AG04450 (cell line): ENCODE results near the gene CNOT4. TPM values are rescaled to one million over a fixed set of nuclear protein-coding genes. Genes with fewer than 3 reads are reported as not detected.

ENCODE experiments used
- CTCF ChIA-PET: fragments of 300-600, 350-600 bp; formaldehyde crosslinking; extraction: SDS; loops from one replicate; lab custom pipeline; 2022; ENCODE audit warnings: antibody characterized with exemption, inconsistent platforms; lab: Charles Lee
- POLR2A ChIA-PET: fragments of 350-600 bp; formaldehyde crosslinking; extraction: SDS; loops from one replicate; lab custom pipeline; 2021; ENCODE audit warnings: antibody characterized with exemption, inconsistent platforms; lab: Yijun Ruan, JAX
- DNase-seq: peaks from one replicate; pipeline ENCODE4 v3.0.0-alpha.2; 2011; ENCODE audit warnings: low read depth, low spot score
- H3K27ac ChIP-seq: one replicate; pipeline ENCODE4 v1.5.1; 2012; ENCODE audit warnings: low read depth, low read length, control low read depth
- H3K27me3 ChIP-seq: one replicate; pipeline ENCODE4 v1.6.0; 2012; ENCODE audit warnings: low read length; ENCODE audit not compliant: control insufficient read depth, insufficient read depth
- H3K4me3 ChIP-seq: 2 replicates; pipeline ENCODE4 v1.5.1; 2011; ENCODE audit warnings: mild to moderate bottlenecking, low read depth, low read length, control low read depth
- H3K9me3 ChIP-seq: 2 replicates; pipeline ENCODE4 v1.5.1; 2012; ENCODE audit warnings: low read length; ENCODE audit not compliant: control insufficient read depth, insufficient read depth
- polyA plus RNA-seq: library from polyadenylated mRNA; depleted of rRNA; stranded (reverse); fragments of >200 nt; gene quantifications from 2 replicates; pipeline ENCODE4 v1.2.3, GENCODE V29; 2011
- TF ChIP-seq, protein P1 (sequence below): IDR thresholded peaks from 2 replicates; pipeline ENCODE4 v1.5.1; 2011; ENCODE audit warnings: low read depth, low read length, control low read depth, inconsistent platforms

CNOT4 gene
- polyA plus RNA-seq, 1 experiment: 17.0 TPM

DNA sequence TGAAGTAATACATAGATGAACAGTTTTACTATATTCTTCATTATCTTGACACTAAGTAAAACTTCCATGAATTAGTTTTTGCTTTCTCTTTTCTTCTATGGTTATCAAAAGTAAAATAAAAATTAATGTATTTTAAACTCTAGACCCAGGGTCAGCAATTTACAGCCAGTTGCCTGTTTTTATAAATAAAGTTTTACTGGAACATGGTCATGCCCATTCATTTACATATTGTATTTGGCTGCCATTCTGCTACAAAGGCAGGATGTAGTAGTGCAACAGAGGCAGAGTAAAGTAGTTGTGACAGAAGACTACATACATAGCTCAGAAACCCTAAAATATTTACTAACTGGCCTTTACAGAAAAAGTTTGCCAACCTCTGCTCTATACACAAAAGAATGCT lies 98.8 kb downstream of the CNOT4 start:
- CTCF ChIA-PET: interaction anchor here (1.4 kb wide), 1 partner anchor 137 kb away, joined by 3 read pairs; no protein-coding TSS in a partner anchor

DNA sequence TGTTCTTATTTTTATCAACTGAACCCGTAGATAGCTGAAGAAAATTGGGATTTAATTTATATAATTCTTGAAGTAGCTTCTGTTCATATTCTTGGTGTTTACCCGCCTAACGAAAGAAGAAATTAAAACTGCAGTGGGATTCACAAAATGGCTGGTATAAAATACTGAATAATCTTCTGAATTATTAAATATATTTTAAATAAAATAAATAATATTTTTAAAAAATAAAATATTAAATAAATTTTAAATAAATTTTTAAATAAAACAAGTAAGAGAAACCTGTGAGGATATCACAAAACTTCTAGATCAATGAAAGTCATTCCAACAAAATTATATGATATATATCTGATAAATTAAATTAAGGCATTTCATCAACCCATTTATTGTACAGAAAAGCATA lies 99.4 kb downstream of the CNOT4 start:
- ChIA-PET CTCF (interaction anchor here (1.1 to 1.4 kb wide), 2 partner anchors 9 to 136 kb away, joined by 3 read pairs; no protein-coding TSS in a partner anchor), POLR2A (no interaction called here)
- H3K27ac ChIP-seq: no peak overlapping the region
- no peak overlapping the region for H3K4me3 ChIP-seq
- TF ChIP-seq, protein P1, sequence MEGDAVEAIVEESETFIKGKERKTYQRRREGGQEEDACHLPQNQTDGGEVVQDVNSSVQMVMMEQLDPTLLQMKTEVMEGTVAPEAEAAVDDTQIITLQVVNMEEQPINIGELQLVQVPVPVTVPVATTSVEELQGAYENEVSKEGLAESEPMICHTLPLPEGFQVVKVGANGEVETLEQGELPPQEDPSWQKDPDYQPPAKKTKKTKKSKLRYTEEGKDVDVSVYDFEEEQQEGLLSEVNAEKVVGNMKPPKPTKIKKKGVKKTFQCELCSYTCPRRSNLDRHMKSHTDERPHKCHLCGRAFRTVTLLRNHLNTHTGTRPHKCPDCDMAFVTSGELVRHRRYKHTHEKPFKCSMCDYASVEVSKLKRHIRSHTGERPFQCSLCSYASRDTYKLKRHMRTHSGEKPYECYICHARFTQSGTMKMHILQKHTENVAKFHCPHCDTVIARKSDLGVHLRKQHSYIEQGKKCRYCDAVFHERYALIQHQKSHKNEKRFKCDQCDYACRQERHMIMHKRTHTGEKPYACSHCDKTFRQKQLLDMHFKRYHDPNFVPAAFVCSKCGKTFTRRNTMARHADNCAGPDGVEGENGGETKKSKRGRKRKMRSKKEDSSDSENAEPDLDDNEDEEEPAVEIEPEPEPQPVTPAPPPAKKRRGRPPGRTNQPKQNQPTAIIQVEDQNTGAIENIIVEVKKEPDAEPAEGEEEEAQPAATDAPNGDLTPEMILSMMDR: no peak
- H3K9me3 ChIP-seq: no peaks in the 10 kb centered on the region
- DNase-seq: no peak
- no peaks in the 10 kb centered on the region for H3K27me3 ChIP-seq

More for the DNA sequence above, 98.8 kb downstream of the CNOT4 start:
- H3K27ac ChIP-seq: no peak overlapping the region
- no peak overlapping the region for H3K4me3 ChIP-seq
- POLR2A ChIA-PET: no interaction called here
- DNase-seq: no peak
- H3K27me3 ChIP-seq: no peaks in the 10 kb centered on the region
- TF ChIP-seq, protein P1: no peak
- no peaks in the 10 kb centered on the region for H3K9me3 ChIP-seq

DNA sequence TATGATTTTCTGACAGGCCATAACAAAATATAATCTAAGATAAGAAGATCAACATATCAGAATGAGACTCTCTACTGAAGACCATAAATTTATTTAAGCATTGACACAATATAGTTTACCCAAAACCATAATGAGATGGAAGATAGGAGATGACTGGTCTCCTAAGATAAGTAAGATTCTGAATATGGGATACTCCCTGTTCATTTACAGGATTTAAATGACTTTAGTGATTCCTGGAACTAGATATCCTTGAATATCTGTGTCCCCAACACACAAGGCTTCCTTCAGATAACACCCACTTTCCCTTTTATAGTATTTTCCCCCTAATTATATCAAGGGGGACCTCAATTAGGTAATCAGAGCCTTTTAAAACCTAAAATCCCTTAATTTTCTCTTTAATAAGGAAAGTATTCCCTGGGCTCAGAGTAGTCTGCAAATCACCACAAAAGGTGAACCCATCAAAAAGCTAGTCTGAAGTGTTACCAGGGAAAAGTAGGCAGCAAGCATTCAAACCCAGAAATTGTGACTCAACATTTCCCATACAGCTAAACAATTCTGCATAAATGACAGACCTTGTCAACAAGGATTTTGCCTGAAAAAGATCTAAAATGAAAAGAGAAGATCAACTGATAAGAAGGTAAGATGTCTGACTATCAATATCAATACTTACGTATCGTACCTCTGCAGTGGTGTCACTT lies 99.9 kb downstream of the CNOT4 start:
- no peaks in the 10 kb centered on the region for H3K9me3 ChIP-seq
- DNase-seq: no peak
- H3K4me3 ChIP-seq: no peak overlapping the region
- H3K27ac ChIP-seq: no peak overlapping the region
- ChIA-PET POLR2A (no interaction called here), CTCF (interaction anchor here (1.0 to 1.3 kb wide), 3 partner anchors 9 to 211 kb away, joined by 3 to 4 read pairs (median 4); no protein-coding TSS in a partner anchor)
- TF ChIP-seq, protein P1: no peak
- H3K27me3 ChIP-seq: no peaks in the 10 kb centered on the region

DNA sequence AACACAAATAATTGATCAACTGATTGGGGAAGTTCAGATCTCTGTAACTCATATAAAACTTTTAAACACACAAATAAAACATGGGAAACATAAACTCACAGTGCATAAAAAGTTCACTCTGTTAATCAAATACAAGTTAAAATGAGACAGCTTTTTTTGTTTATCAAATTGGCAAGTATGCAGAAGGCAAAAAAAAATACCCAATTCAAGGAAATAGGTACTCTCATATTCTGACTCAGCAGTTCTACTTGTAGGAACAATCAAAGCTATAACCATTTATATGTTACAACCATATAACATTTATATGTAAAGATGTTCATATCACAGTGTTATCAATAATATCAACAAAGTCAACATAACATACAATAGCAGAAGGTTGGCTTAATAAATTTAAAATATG lies 102.0 kb downstream of the CNOT4 start:
- ChIA-PET POLR2A (no interaction called here), CTCF (no interaction called here)
- TF ChIP-seq, protein P1: no peak
- Histone ChIP-seq H3K27ac (no peak overlapping the region), H3K9me3 (no peaks in the 10 kb centered on the region), H3K27me3 (no peaks in the 10 kb centered on the region), H3K4me3 (no peak overlapping the region)
- no peak for DNase-seq

DNA sequence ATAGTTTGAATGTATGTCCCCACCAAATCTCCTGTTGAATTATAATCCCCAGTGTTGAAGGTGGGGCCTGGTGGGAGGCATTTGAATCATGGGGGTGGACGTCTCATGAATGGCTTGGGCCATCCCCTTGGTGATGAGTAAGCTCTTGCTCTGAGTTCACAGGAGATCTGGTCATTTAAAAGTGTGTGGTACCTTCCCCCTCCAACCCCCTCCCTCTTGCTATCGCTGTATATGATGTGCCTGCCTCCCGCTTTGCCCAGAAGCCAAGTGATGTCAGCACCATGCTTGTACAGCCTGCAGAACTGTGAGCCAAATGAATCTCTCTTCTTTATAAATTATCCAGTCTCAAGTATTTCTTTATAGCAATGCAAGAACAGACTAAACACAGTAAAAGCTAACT lies 103.0 kb downstream of the CNOT4 start:
- Histone ChIP-seq H3K4me3 (no peak overlapping the region), H3K27ac (no peak overlapping the region), H3K9me3 (no peaks in the 10 kb centered on the region), H3K27me3 (no peaks in the 10 kb centered on the region)
- POLR2A ChIA-PET: no interaction called here
- DNase-seq: no peak
- TF ChIP-seq, protein P1: no peak
- CTCF ChIA-PET: no interaction called here
